SK-N-MC (cell line): Measurements from ENCODE around the gene KCNH5.

Experiments used
- DNase-seq: peaks from one replicate; pipeline ENCODE4 v3.0.0-alpha.2; 2011; ENCODE audit warnings: low read depth, low spot score
- H3K27ac ChIP-seq: fragments of 200-600 bp; sonication (generic); 2 replicates; pipeline ENCODE4 v1.5.1; 2016; ENCODE audit warnings: mixed run types
- H3K36me3 ChIP-seq: fragments of 200-600 bp; sonication (generic); 2 replicates; pipeline ENCODE4 v1.6.1; 2017; ENCODE audit warnings: antibody characterized with exemption, low read length, mixed read lengths; ENCODE audit not compliant: insufficient read depth
- H3K4me3 ChIP-seq: fragments of 200-600 bp; sonication (generic); 2 replicates; pipeline ENCODE4 v1.5.1; 2016
- H3K9ac ChIP-seq: fragments of 200-600 bp; sonication (generic); 2 replicates; pipeline ENCODE4 v1.8.0; 2017; ENCODE audit warnings: mixed run types, mixed read lengths; ENCODE audit not compliant: insufficient read length
- H3K9me3 ChIP-seq: fragments of 200-600 bp; sonication (generic); 2 replicates; pipeline ENCODE4 v1.6.1; 2017; ENCODE audit warnings: low read depth, mild to moderate bottlenecking, antibody characterized with exemption, low read length, moderate library complexity, mixed read lengths
- EZH2 ChIP-seq: fragments of 200-600 bp; sonication (generic); IDR thresholded peaks from one replicate; pipeline ENCODE4 v1.6.1; 2017; ENCODE audit warnings: antibody characterized with exemption
- FOXP2 ChIP-seq: optimal IDR thresholded peaks from 2 replicates; pipeline ENCODE3; 2011; ENCODE audit warnings: mild to moderate bottlenecking, moderate library complexity; ENCODE audit not compliant: insufficient read depth; ENCODE audit errors: extremely low read length, control extremely low read depth
- POLR2AphosphoS5 ChIP-seq: IDR thresholded peaks from 2 replicates; pipeline ENCODE4 v1.6.1; 2012; ENCODE audit warnings: mild to moderate bottlenecking, low read depth, low read length, borderline replicate concordance

The KCNH5 gene, protein sequence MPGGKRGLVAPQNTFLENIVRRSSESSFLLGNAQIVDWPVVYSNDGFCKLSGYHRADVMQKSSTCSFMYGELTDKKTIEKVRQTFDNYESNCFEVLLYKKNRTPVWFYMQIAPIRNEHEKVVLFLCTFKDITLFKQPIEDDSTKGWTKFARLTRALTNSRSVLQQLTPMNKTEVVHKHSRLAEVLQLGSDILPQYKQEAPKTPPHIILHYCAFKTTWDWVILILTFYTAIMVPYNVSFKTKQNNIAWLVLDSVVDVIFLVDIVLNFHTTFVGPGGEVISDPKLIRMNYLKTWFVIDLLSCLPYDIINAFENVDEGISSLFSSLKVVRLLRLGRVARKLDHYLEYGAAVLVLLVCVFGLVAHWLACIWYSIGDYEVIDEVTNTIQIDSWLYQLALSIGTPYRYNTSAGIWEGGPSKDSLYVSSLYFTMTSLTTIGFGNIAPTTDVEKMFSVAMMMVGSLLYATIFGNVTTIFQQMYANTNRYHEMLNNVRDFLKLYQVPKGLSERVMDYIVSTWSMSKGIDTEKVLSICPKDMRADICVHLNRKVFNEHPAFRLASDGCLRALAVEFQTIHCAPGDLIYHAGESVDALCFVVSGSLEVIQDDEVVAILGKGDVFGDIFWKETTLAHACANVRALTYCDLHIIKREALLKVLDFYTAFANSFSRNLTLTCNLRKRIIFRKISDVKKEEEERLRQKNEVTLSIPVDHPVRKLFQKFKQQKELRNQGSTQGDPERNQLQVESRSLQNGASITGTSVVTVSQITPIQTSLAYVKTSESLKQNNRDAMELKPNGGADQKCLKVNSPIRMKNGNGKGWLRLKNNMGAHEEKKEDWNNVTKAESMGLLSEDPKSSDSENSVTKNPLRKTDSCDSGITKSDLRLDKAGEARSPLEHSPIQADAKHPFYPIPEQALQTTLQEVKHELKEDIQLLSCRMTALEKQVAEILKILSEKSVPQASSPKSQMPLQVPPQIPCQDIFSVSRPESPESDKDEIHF

DNA sequence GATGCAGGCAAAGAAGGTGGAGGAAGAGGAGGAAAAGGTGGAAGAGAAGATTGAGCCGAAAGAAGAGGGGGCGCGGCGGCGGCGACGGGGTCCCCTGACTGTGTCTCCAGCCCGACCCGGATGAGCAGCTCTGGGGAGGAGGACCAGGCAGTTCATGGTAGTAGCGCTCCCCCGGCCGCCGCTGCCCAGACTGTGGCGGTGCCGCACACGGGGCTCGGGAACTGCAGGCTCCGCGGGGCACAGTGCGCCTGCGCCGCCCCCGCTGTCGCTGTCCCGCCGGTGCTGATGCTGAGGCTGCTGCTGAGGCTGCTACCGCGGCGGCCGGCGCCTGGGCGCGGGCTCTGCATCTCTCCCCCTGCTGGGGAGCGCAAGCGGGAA is at the start of gene KCNH5:
KCNH5 (minus strand) TSS at position 225 of the 378 bp plus-strand sequence. CDS start 272 bp downstream, outside the sequence.
- Histone ChIP-seq H3K27ac (no peak within 1 kb of the TSS), H3K36me3 (no peaks in the 10 kb centered on the region), H3K9ac (no peak within 1 kb of the TSS), H3K9me3 (no peaks in the 10 kb centered on the region), H3K4me3 (peak within 1 kb of the TSS; percentile 76)
- TF ChIP-seq POLR2AphosphoS5 (no peak), EZH2 (no peak), FOXP2 (no peak)
- DNase-seq: no peak

DNA sequence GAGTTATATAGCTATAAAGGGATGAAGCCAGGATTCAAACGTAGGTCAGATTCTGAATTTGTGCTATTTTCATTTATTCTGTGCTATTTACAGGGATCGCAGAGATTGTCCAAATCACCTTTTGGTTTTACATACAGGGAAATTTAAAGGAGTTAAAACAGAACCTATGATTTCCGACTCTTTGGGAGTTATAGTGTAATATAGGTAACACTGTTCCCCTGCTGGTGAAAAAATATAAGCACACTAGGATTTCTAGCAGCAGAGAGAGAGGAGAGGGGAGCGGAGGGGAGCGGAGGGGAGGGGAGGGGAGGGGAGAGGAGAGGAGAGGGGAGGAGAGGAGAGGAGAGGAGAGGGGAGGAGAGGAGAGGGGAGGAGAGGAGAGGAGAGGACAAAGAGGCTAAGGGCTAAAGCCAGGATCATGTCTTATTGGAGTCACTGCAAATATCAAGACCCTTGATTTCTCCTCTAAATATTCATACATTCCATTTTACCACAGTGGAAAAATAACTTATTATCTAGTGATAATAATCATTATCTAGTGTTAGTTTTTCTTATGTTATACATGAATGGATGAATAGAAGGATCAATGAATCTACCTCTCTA is 46.2 kb upstream of the KCNH5 start:
- no peaks in the 10 kb centered on the region for H3K9me3 ChIP-seq
- no peak overlapping the region for H3K4me3 ChIP-seq
- H3K9ac ChIP-seq: no peak overlapping the region
- H3K27ac ChIP-seq: no peak overlapping the region
- H3K36me3 ChIP-seq: no peaks in the 10 kb centered on the region
- DNase-seq: no peak
- TF ChIP-seq POLR2AphosphoS5: no peak
- TF ChIP-seq EZH2: no peak
- no peak for TF ChIP-seq FOXP2

DNA sequence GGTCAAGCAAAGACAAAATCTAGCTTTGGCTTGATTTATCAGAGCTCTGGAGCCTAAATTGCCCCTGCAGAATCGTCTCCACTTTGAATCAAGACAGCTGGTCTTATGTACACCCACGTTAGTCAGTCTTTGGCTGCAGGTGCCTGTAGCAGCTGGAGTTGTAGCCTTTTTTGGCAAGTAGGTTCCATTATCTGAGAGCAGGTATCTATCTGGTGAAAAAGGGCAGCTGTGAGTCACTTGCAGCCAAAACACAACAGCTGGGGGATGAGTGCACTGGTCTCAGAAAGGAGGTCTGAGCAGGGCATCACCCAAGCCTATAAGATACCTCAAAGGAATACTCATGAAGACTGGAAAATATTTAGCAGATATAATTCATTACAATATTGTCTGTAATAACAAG is 43.6 kb upstream of the KCNH5 start:
- DNase-seq: no peak
- Histone ChIP-seq H3K9me3 (no peaks in the 10 kb centered on the region; the same call in 1 of the 2 replicates), H3K27ac (no peak overlapping the region), H3K9ac (no peak overlapping the region), H3K36me3 (no peaks in the 10 kb centered on the region), H3K4me3 (no peak overlapping the region)
- TF ChIP-seq POLR2AphosphoS5 (no peak), FOXP2 (no peak), EZH2 (no peak)

DNA sequence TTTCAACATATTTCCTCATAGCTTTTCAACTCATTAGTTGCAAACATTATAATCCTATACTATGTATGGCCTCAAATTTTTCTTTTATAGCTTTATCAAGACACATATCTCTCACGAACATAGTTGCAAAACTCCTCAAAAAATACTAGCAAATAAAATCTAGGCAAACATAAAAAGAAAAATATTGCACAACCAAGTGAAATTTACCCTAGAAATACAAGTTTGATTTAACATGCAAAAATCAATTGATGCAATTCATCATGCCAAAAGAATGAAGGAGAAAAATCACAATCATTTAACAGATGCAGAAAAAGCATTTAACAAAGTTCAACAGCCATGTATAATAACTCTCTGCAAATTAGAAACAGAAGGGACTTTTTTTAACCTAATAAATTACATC is 33.3 kb upstream of the KCNH5 start:
- peak; percentile 37 for DNase-seq
- no peak overlapping the region for H3K9ac ChIP-seq
- H3K4me3 ChIP-seq: no peak overlapping the region
- H3K9me3 ChIP-seq: no peaks in the 10 kb centered on the region
- TF ChIP-seq EZH2 (no peak), POLR2AphosphoS5 (no peak), FOXP2 (no peak)
- no peak overlapping the region for H3K27ac ChIP-seq
- H3K36me3 ChIP-seq: no peaks in the 10 kb centered on the region

DNA sequence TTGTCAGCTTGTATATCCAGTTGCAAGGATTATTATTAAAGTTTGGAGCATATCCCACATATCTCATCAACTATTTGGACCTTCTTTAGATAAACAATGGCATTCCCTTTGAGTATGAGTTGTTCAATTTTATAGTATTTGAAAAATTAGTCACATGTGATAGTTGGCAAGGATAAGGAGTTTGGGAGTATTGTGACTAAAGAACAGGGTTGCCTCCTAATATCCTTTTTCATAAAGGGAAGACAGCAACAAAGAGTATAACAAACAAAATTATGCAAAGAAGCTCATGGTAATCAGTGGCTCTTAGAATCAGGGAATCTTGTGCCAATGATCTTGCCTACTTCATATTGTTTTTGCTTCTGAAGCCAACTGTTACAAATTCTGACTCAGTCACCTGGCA is 31.2 kb upstream of the KCNH5 start:
- DNase-seq: no peak
- no peak overlapping the region for H3K27ac ChIP-seq
- no peaks in the 10 kb centered on the region for H3K9me3 ChIP-seq
- TF ChIP-seq EZH2 (no peak), FOXP2 (no peak), POLR2AphosphoS5 (no peak)
- no peak overlapping the region for H3K9ac ChIP-seq
- H3K36me3 ChIP-seq: no peaks in the 10 kb centered on the region
- no peak overlapping the region for H3K4me3 ChIP-seq

DNA sequence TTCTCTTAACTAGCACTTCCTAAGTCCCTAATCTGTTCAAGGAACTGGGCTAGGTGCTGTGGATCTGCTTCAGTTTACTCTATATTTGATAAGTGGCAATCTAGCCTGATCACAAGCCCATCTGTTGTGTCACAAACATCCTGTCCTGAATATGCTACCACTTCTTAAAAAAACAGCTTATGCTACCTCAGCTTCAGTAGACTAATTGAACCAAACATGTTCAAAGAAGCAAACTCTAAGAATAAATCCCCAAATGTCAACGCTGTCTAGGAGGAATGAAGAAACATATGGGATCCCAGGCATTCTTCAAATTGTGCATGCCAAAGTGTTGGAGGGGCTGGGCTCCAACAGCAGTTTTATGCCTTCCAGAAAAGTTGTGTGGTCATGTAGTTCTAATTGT is 10.4 kb upstream of the KCNH5 start:
- no peaks in the 10 kb centered on the region for H3K36me3 ChIP-seq
- no peak for DNase-seq
- TF ChIP-seq FOXP2: no peak
- TF ChIP-seq POLR2AphosphoS5: no peak
- TF ChIP-seq EZH2: no peak
- no peak overlapping the region for H3K27ac ChIP-seq
- no peak overlapping the region for H3K4me3 ChIP-seq
- H3K9ac ChIP-seq: no peak overlapping the region
- H3K9me3 ChIP-seq: no peaks in the 10 kb centered on the region

DNA sequence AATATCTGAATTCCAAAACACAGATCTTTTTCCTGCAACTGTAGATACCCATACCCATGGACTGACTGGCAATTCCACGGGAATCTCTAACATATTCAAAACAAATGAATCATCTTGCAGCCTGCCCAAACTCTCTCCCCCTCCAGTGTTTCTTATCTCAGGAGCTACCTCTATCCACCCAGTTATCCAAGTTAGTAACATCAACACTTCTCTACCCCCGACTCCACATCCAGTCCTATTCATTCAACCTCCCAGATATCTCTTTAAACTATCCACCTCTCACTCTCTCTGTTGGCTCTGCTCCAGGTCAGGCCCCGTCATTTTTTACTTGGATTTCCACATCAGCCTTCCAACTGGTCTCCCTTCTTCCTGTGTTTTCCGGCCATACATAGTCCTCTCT is 6.7 kb upstream of the KCNH5 start:
- Histone ChIP-seq H3K4me3 (no peak overlapping the region), H3K9me3 (no peaks in the 10 kb centered on the region), H3K9ac (no peak overlapping the region), H3K27ac (no peak overlapping the region), H3K36me3 (no peaks in the 10 kb centered on the region)
- no peak for DNase-seq
- TF ChIP-seq POLR2AphosphoS5 (no peak), FOXP2 (no peak), EZH2 (no peak)

DNA sequence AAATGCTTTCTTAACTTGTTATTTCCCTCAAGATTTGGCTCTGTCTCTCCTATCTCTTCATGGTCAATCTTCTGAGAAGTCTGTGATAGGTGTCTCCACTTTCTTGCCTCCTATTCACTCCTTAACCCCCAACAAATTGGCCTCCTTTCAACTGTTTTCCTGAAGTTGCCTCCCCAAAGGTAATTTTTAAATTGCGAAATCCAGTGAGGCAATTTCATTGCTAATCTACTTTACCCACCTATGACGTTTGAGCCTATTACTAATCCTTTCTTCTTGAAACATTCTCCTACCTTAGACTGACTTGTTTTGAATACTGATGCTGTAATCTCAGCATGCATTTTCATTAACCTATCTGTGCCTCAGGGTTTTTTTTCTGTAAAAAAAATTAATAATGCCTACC is 6.0 kb upstream of the KCNH5 start:
- Histone ChIP-seq H3K9ac (no peak overlapping the region), H3K9me3 (no peaks in the 10 kb centered on the region), H3K4me3 (no peak overlapping the region), H3K27ac (no peak overlapping the region), H3K36me3 (no peaks in the 10 kb centered on the region)
- TF ChIP-seq EZH2: no peak
- TF ChIP-seq POLR2AphosphoS5: no peak
- no peak for TF ChIP-seq FOXP2
- no peak for DNase-seq
